Fibroblast of pulmonary artery (primary cell): ENCODE results near the gene RNASEH2C.
"Not testable (repeated sequence)": the region's sequence is repeated elsewhere in the genome, so short reads cannot be mapped to it uniquely, and the experiment has no call there.

Source experiments
- DNase-seq: peaks from one replicate; pipeline ENCODE4 v3.0.0-alpha.2; 2010; ENCODE audit warnings: low read depth
- H3K4me3 ChIP-seq: replicated peaks from 2 replicates; pipeline ENCODE4 v1.5.1; 2011; ENCODE audit warnings: low read depth, mild to moderate bottlenecking, control low read depth, low read length, moderate library complexity
- TF ChIP-seq, protein P1 (sequence below): IDR thresholded peaks from 2 replicates; pipeline ENCODE4 v1.5.1; 2011; ENCODE audit warnings: mild to moderate bottlenecking, control low read depth, low read length, inconsistent platforms; ENCODE audit errors: missing control alignments

The RNASEH2C gene

DNA sequence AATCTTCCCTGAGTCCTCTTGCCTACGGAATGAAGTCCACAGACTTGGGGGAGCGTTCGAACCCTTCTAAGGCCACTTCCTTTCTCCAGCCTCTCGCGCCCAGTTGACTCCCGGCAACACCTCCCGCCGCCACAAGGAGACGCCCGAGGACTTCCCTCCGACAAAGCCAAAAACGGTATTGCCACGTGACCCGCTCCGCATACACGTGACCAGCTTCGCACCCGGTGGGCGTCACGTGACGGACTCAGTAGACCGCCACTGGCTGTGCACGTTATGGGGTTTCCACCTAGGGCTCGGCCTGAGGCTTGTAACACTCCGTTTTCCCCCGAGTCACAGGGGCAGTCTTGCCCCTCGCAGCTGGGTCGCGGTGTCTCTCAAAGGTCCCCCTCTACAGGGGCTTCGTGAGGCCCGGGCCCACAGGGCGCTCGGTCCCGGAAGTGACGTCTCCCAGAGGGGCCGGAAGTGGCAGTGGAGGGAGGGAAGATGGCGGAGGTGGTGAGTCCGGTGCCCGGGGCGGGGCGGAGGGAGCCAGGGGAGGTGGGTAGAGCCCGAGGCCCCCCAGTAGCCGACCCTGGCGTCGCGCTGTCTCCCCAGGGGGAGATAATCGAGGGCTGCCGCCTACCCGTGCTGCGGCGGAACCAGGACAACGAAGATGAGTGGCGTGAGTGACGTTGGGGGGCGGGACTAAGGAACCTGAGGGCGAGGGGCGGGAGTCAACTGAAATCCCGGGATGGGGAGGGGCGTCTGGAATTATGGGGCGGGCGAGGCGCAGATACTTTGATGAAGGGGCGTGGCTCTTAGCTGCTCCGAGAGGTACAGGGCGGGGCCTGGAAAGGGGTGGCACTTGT, 8.6 kb downstream of the RNASEH2C start, which contains the start of gene KAT5:
Gene KAT5, plus strand, starts transcription at position 468 of the 848 bp plus-strand sequence. Its CDS starts 16 bp downstream, at position 484.
- H3K4me3 ChIP-seq = peak within 1 kb of the TSS; percentile 67
- TF ChIP-seq, protein P1, sequence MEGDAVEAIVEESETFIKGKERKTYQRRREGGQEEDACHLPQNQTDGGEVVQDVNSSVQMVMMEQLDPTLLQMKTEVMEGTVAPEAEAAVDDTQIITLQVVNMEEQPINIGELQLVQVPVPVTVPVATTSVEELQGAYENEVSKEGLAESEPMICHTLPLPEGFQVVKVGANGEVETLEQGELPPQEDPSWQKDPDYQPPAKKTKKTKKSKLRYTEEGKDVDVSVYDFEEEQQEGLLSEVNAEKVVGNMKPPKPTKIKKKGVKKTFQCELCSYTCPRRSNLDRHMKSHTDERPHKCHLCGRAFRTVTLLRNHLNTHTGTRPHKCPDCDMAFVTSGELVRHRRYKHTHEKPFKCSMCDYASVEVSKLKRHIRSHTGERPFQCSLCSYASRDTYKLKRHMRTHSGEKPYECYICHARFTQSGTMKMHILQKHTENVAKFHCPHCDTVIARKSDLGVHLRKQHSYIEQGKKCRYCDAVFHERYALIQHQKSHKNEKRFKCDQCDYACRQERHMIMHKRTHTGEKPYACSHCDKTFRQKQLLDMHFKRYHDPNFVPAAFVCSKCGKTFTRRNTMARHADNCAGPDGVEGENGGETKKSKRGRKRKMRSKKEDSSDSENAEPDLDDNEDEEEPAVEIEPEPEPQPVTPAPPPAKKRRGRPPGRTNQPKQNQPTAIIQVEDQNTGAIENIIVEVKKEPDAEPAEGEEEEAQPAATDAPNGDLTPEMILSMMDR = peak; percentile 96
- DNase-seq = peak; percentile 99

DNA sequence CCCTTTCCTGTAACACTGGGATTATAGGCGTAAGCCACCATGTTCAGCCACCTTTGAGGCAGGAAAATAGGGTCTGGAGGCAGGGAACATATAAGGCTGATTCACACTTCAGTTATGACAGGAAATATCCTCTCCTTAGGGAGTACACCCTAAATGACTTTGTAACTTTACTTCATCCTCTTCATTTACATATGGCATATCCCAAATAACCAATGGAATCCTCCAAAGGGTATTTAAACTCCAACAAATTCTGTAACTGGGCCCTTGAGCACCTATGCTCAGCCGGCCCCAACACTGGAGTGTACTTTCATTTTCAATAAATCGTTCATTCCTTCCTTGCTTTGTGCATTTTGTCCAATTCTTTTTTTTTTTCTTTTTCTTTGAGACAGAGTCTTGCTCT, 10.2 kb downstream of the RNASEH2C start:
- H3K4me3 ChIP-seq = no peak overlapping the region
- TF ChIP-seq, protein P1 = no peak
- no peak for DNase-seq

DNA sequence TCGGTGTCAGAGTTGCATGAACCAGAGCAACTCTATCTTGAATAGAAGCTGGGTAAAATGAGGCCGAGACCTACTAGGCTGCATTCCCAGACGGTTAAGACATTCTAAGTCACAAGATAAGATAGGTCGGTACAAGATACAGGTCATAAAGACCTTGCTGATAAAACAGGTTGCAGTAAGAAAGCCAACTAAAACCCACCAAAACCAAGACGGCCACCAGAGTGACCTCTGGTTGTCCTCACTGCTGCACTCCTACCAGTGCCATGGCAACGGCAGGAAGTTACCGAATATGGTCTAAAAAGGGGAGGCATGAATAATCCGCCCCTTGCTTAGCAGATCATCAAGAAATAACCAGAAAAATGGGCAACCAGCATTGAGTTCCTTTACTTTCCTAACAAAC, 10.9 kb downstream of the RNASEH2C start:
- TF ChIP-seq, protein P1 = no peak
- peak; percentile 36 for DNase-seq
- H3K4me3 ChIP-seq = no peak overlapping the region

DNA sequence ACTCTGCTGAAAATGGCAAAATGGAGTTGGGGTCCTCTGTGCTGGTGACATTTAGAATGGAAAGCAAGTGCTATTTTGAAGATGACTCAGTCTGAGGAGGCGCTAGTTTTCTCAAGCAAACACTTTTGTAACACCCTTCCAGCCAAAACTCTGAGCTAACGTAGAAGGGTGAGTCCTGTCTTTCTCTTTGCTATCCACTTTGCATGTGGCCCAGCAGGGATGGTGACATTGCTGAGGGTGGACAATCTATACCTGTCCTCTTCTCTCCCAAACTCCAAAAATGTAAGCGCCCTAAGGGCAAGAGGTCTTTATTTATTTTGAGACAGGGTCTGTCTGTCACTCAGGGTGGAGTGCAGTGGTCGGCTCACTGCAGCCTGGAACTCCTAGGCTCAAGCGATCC, 12.1 kb downstream of the RNASEH2C start:
- no peak for DNase-seq
- TF ChIP-seq, protein P1 = no peak
- no peak overlapping the region for H3K4me3 ChIP-seq

DNA sequence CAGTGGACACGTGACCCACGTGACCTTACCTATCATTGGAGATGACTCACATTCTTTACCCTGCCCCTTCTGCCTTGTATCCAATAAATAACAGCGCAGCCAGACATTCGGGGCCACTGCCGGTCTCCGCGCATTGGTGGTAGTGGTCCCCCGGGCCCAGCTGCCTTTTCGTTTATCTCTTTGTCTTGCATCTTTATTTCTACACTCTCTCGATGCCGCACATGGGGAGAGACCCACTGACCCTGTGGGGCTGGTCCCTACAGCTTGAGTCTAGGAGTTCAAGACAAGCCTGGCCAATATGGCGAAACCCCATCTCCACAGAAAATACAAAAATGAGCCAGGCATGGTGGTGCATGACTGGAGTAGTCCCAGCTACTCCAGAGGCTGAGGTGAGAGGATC, 13.6 kb downstream of the RNASEH2C start:
- DNase-seq, H3K4me3 ChIP-seq: not testable (repeated sequence)

DNA sequence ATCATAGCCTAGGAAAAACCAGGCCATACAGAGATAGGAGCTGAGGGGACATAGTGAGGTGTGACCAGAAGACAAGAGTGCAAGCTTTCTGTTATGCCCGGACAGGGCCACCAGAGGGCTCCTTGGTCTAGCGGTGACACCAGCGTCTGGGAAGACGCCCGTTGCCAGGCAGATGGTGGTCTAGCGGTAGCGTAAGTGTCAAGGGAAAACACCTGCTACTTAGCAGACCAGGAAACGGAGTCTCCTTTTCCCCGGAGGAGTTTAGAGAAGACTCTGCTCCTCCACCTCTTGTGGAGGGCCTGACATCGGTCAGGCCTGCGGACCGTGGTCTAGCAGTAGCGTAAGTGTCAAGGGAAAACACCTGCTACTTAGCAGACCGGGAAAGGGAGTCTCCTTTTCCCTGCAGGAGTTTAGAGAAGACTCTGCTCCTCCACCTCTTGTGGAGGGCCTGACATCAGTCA, 14.3 kb downstream of the RNASEH2C start:
- DNase-seq = peak; percentile 51
- H3K4me3 ChIP-seq = not testable (repeated sequence)
- TF ChIP-seq, protein P1 = peak; percentile 42

DNA sequence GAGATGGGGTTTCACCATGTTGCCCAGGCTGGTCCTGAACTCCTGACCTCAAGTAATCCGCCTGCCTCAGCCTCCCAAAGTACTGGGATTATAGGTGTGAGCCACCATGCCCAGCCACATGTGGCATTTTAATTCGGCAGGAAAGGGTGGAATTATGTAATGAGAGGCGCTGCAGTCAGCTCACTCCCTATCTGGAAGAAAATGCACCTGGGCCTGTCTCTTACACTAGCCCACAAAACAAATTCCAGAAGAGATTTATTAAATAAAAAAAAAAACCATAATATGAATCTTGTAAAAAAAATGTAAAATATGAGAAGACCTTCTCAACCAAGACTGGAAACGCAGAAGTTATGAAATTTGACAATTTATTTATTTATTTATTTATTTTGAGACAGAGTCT, 16.8 kb downstream of the RNASEH2C start:
- H3K4me3 ChIP-seq = no peak overlapping the region
- no peak for DNase-seq
- TF ChIP-seq, protein P1 = no peak
